ENCODE results near the gene RREB1.

Gene RREB1

DNA sequence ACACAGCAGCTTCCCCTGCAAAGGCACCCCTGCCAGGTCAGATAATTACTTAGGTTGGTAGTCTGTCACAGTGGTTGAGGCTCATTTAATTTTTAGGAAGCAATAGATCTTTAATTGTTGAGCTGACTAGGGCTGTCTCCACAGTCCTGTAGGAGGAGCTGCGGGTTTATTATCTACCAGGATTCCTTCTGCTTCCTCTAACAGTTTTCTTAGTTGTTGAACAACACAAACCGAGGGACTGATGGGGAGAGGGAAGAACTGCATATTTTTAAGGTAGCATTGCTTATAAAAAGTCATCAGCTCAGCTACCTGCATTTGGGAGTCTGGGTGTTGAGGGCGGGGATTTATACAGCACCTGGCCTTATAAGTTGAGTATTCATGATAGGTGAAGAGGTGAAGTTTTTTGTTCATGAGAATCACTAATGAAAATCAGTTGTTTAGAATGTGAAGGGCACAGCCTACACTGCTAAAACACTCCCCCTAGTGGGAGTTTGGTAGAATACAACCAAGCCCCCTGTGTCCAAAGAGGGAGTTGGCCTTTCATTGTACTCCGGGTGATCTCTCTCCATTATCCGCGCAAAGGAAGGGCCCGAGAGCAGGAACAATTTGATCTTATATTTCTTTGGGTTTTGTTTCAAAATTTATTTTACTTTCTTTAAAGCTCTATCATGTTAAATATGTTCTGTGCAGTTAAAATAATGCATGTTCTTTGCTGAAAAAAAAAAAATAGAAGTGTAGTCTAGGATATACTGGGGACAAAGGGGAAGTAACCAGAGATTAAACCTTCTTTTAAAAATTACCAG lies 135.6 kb downstream of the RREB1 start:
- DNase-seq (ENCODE audit: low read depth): no peak

DNA sequence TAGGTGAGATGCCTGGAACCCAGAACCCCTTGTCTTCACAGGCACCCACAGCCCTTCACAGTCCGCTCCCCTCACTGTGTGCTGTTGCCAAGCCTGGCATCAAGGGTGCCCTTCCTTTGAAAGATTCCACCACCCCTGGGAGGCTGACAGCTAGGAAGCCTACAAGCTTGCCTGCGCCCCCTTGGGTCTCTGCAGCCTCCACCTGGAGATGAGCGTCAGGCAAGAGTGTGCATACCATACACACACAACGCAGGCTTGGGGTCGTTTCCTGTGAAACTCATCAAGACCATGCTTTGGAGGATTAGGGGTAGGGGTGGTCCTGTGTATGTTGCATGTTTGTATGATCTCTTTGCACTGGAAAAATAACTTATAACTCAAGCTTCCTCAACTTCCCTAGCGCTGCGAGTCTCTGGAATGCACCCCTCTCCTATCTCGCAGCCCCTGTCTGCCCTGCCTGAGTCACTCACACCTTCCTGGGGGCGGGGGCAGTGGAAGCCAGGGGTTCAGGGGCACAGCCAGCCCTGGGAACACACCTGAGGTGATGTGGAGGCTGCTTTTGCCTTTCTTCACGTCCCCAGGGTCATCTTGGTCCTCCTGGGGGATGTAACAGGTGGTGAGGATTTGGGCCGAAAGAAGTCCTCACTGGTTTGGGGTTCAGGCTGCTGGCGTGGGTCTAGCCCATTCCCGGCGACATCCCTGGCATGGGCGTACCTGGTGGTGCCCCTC lies 138.1 kb downstream of the RREB1 start:
- DNase-seq (ENCODE audit: low read depth): no peak

DNA sequence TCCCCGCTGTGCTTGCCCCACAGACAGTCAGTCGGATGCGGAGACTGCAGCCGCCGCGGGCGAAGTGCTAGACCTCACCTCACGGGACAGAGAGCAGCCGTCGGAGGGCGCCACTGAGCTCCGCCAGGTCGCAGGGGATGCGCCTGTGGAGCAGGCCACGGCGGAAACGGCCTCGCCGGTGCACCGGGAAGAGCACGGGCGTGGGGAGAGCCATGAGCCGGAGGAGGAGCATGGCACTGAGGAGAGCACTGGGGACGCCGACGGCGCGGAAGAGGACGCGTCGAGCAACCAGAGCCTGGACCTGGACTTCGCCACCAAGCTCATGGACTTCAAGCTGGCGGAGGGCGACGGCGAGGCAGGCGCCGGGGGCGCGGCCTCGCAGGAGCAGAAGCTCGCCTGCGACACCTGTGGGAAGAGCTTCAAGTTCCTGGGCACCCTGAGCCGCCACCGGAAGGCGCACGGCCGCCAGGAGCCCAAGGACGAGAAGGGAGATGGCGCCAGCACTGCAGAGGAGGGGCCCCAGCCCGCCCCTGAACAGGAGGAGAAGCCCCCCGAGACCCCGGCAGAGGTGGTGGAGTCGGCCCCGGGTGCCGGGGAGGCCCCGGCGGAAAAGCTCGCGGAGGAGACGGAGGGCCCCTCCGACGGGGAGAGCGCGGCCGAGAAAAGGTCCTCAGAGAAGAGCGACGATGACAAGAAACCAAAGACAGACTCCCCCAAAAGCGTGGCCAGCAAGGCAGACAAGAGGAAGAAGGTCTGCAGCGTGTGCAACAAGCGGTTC lies 138.8 kb downstream of the RREB1 start:
- DNase-seq (ENCODE audit: low read depth): no peak

DNA sequence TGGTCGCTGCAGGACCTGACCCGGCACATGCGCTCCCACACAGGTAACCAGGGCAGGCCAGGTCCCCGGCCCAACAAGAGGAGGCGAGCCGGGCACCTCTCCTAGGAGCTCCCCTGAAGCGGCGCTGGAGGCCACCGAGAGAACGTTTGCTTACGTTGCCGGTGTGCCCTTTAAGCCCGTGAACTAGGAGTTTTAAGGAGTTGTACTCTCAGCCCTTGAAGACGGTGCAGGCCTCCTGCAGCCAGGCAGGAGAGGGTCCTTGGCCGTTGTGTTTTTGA lies 139.4 kb downstream of the RREB1 start:
- DNase-seq (ENCODE audit: low read depth): no peak

DNA sequence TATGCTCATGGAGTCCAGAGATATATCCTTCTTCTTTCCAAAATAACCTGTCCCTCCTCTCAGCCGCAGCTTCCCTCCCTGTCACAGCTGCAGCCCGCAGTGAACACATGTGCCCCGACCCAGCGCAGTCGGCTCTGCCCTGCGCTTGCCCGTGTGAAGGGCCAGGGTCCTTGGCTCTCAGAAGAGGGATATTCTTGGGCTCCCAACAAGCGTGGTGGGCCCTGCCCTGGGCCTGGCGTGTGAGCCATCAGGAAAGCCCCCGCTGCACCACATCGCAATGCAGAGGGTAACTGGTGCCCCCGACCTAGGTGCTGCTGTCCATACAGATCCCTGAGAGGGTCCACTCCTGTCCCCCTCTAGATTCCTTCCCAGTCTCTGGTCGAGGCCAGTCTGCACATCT lies 140.1 kb downstream of the RREB1 start:
- DNase-seq (ENCODE audit: low read depth): no peak

DNA sequence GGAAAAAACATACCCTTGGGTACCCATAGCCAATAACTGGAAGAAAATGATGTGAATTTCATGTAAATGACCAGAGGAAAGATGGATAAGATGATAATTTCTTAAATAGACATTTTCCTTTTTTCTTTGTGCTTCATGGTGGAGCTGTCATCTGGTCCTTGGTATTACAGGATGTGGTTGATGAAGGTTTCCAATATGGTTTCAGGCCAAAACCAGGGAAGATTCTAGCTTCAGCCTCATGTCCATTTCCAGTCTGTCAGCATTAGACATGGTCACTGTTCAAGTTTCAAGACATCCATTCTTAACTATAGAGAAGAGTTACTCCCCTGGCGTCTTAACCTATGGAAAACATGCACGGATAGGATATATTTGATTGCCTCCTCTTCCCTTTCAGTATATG lies 141.6 kb downstream of the RREB1 start:
- DNase-seq (ENCODE audit: low read depth): no peak

DNA sequence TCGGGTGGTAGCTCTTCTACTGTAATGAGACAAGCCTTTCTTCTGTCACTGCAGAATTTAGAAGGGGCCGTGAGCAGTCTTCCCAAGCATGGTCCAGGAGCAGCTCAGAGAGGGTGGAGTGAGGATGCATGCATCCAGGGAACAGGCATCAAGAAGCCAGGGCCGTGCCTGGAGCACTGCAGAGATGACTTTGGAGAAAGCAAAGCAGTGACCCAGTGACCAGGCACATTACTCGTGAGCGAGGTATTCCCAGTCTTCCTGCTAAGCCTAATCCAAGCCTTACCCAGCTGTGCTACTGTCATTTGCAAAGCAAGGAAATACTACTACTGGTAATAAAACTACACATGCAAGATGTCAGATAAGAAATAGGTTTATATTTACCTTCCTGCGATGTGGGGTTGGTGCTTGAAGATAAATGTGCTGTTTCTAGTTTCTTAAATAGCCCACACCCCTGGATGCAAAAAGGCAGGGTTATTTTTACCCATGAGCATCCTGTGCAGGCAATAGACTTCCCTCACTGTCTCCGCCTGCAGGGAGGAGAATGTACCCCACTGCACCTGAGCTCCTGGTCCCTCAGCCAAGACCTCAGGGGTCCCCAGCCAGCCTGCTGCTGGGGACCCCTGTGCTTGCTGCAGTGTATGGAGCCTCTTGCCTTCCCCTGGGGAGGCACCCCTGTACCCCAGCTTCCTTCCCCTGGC lies 142.3 kb downstream of the RREB1 start:
- DNase-seq (ENCODE audit: low read depth): no peak

- no peak for DNase-seq (ENCODE audit: low read depth)
These were observed 143.1 kb downstream of the RREB1 start for GRCh38 chr6:7250812-7251211.

DNA sequence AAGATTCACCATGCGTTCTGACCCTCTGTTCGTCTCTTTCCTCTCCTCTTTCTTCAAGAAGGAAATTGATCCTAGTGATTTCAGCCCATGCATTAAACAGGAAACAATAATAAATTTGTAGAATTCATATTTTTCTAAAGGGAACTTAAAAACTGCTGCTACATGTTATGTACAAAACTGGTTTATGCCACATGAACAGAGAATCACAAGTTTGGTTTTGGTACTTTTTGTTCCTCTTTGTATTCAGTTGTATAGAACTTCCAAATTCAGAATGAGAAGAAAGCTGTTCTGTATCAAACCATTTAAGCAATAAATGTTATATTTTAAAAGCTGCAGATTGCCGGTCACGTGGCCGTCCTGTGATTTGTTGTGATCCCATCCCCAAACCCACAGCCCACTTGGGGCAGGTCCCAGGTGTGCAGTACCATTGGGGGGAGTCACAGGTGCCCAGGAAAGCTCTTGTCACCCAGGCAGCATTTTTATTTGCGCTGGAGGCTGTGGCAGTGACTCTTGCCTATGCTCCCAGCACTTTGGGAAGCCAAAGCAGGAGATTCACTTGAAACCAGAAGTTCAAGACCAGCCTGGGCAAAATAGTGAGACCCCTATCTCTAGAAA lies 144.0 kb downstream of the RREB1 start:
- DNase-seq (ENCODE audit: low read depth): no peak

DNA sequence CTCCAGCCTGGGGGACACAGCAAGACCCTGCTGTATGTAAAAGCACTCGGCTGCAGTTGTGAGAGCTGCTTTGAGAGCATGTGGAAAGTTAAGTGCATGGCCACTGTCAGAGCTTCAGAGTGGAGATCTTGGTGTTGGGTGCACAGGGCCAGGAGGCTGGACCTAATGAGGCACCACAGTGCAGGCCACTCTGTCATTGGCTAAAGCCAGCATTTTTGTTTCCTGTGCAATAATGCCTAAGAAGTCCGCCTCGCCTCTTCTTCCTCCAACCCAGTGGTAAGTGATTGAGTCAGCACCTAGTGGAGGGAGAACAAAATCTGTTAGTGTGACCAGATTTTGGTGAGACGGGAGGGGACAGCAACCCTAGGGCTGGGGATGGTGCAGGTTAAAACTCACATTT lies 144.6 kb downstream of the RREB1 start:
- DNase-seq (ENCODE audit: low read depth): no peak

DNA sequence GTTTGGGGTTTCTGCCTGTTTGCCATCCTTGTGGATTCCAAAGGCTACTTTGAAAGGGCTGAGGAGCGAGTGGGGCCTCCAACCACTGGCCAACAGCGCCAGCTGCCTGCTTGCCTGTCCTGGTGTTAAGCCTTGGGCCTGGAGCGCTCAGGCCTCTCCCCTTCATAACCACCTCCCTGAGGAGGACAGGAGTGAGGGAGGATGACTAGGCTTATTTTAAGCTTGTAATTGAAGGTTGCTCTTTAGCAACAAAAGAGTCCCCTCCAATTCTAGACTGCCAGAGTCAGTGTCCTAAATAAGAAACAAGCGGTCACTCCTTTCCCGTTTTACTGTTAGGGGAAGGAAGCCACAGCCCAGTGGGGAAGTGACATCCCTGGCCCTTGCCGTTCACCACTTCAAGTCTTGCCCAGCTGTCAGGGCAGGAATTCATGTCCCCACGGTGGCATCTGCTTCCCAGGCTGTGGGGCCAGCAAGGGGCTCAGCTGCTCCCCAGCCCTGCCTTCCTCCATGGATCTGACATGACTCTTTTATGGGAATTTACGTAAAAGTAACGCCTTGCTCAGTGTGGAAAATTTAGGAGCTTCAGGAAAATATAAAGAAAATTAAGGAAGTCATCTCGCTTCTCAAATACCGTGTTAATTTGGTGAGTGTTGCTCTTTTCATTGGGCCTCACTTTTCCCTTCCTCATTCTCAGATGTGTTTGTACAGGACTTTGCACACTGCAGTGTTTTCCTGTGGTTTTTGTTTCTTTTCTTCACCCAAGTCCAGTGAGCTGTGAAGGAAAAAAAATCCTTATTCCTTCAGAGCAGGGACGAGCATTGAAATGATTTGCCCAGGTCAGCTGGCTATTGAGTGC lies 147.4 kb downstream of the RREB1 start:
- no peak for DNase-seq (ENCODE audit: low read depth)

DNA sequence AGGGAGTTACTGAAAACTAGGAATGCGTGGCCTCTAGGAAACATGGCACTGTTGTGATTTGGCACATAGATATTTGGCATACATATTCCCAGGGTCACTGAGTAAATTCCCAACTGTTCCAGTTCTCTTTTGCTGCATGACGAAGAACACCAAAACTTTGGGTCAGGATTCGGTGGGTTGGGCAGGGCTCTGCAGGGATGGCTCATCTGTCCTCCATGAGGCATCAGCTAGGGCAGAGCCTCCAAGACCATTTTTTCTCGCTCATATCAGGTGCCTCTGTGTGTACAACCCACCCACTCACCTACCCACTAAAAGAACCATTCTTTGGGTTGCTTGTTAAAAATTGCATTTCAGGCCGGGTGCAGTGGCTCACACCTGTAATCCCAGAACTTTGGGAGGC lies 148.2 kb downstream of the RREB1 start:
- DNase-seq (ENCODE audit: low read depth): no peak

DNA sequence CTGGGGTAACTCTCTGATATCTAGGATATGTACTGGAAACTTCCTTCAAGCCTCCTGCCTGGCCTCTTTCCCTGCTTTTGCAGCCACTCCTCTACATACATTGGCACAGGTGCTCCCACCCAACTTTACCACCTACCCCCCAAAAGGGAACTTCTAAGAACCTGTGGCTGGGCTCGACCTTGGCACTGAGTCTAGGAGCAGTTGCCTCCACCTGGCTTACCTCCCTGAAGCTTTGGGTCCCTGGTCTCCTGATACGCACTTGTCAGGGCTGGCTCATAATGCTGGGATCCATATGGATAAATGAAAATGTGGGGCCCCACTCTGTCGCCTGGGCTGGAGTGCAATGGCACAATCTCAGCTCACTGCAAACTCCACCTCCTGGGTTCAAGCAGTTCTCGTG lies 149.0 kb downstream of the RREB1 start:
- no peak for DNase-seq (ENCODE audit: low read depth)

DNA sequence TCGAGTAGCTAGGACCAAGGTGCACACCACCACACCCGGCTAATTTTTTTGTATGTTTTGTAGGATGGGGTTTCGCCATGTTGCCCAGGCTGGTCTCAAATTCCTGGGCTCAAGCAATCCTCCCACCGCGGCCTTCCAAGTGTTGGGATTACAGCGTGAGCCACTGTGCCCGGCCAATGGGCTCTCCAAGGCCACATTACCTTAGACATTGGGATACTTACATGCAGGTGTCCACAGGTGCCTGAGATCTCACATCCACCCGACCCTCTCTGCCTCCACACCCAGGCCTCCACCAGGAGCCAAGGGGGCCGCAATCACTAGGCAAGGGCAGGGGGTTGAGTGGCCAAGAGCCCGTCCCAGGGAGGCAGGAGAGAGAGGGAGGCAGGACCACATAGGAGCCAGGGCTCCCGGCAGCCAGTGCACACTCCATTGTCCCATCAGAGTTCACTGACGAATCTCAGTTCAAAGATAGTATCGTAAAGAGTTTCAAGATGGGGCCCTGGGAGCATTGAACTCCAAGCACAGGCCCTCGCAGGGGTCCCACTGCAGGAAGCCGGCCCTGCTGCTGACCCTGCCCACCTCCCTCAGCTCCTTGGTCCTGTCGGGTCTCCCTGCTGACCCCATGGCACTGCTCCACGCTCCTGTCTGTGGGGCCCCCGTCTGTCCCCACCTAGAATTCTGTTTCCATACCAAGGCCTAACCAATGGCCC lies 149.9 kb downstream of the RREB1 start:
- no peak for DNase-seq (ENCODE audit: low read depth)

DNA sequence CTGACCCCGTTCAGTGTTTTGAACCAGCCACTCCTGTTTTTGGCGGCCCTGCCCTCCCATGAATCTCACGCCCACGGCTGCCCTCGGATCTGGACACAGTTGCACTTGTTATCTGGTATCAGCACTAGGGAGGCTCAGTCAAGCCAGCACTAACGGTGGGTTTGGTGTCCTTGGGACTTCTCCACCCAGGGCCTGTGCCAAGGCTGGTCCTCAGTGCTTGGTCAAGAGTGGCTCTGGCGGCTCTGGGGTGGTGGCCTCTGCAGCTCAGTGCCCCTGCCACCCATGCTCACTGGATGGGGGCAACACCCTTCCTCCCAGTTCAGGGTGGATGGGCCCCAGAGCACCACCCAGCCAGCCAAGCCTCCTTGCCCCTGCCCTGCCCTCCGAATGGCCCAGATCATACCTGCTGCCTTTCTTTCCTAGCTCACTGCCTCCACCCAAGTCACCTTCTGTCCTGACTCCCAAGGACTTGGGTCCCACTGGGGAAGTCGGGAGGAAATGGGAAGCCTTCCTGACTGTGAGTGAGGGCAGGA lies 150.5 kb downstream of the RREB1 start:
- no peak for DNase-seq (ENCODE audit: low read depth)

DNA sequence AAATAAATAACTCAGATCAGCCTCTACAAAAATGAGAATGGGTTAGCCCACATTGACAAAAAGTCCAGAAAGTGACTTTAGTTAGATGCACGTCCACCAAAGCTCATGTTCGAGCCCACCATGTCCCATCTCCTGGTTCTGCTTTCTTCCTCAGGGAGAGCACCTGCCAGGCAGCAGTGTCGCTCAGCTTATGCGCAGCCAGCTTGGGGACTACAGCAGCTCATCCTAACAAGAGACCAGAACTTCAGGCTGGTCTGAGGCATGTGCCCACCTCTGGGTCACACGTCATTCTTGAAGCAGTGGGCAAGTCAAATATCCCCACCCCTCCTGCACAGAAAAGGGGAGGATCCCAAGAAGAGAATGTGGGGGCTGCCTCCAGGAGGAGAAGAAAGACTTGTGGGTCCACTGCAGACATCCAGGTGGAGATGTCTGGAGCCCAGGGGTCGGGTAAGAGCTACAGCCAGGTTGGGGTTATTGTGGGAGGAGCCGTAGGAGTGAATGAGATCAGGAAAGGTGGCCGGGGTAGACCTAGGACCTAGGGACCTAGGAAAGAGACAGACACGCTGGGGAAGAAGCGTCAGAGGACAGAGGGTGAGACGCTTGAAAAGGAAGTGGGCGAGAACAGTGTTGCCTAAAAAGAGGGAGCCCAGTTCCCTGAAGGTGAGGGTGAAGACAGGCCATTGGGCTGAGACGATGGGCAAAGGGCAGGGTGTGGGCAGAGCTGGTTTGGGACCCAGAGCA lies 152.7 kb downstream of the RREB1 start:
- no peak for DNase-seq (ENCODE audit: low read depth)

GRCh38 chr6:7261032-7261841 lies 153.5 kb downstream of the RREB1 start:
- DNase-seq (ENCODE audit: low read depth): no peak

DNA sequence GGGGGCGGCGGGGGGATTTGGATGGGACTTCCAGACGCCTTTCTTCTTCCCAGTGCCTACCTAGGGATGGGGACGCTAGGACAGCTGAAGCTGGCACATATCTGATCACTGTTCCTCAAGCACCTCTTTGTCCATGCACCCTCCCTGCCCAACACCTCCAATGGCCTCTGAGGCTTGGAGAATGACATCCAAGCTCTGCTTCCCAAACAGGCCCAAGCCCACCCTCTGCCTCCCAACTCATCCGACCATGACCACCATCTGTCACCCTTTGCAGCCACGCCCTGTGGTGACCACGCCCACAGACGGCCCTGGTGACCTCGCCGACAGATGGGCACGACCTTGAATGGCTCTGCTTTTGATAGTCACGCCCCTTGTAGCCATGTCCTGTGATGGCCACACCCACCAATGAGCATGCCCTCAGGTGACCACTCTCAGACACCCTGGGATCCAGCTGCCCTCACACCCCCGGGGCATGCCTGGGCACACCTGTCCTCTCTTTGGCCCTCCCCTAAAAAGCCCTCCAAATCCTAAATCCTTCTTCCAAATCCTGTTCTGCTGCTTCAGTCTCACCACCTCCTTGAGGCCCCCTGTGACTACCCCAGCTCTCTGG lies 154.2 kb downstream of the RREB1 start:
- DNase-seq (ENCODE audit: low read depth): no peak
